ENCODE results near the gene SKAP1. TPM values are rescaled to one million over a fixed set of nuclear protein-coding genes. Genes with fewer than 3 reads are reported as not detected.

SKAP1 gene
- total and polyA plus RNA-seq, 12 donors: 3.2 to 117 (median 10.7) TPM

- TF ChIP-seq POLR2A (IDR thresholded peaks at IDR 0.05) (no peak), CTCF (IDR thresholded peaks at IDR 0.05) (no peak)
- WGBS, 4 donors: 67 to 84% (median 72%) methylated on average over 21 of the region's 21 CpGs
- no peak for DNase-seq
- Histone ChIP-seq H3K27ac (no peak overlapping the region), H3K9me3 (replicated peaks in 1 of 3) (no peaks in the 10 kb centered on the region), H3K36me3 (replicated peaks in 1 of 2) (no peaks in the 10 kb centered on the region), H3K27me3 (no peaks in the 10 kb centered on the region), H3K4me3 (no peak overlapping the region), H3K4me1 (replicated peaks in 1 of 2) (no peaks in the 10 kb centered on the region)
- intact Hi-C loops (cut with DNase I): loop anchor here in 1 of 2 donors (10.0 kb wide), 1 partner anchor 469 kb away; the partner anchor contains the start of gene HOXB9
These were observed 274.0 kb downstream of the SKAP1 start for GRCh38 chr17:48155889-48156611.

GRCh38 chr17:48153691-48154358 is 276.2 kb downstream of the SKAP1 start:
- 51 to 63% (median 57%) methylated on average over 6 of the region's 6 CpGs for WGBS, 4 donors
- H3K36me3 ChIP-seq (replicated peaks in 1 of 2): no peaks in the 10 kb centered on the region
- no peaks in the 10 kb centered on the region for H3K9me3 ChIP-seq (replicated peaks in 1 of 3)
- TF ChIP-seq CTCF (IDR thresholded peaks at IDR 0.05): peak in 5 of 6 experiments; percentile 27 to 67 (median 52)
- TF ChIP-seq POLR2A (IDR thresholded peaks at IDR 0.05): no peak
- H3K27me3 ChIP-seq: no peaks in the 10 kb centered on the region
- intact Hi-C loops (cut with DNase I): loop anchor here in 1 of 2 donors (10.0 kb wide), 1 partner anchor 471 kb away; the partner anchor contains the start of gene HOXB9
- H3K27ac ChIP-seq: no peak overlapping the region
- DNase-seq: peak in 4 of 7 donors; percentile 31 to 47 (median 41)
- H3K4me3 ChIP-seq: no peak overlapping the region
- H3K4me1 ChIP-seq (replicated peaks in 1 of 2): no peaks in the 10 kb centered on the region

- no peak overlapping the region for H3K27ac ChIP-seq
- WGBS, 4 donors: 67 to 95% (median 73%) methylated on average over 4 of the region's 4 CpGs
- no peak overlapping the region for H3K4me3 ChIP-seq
- H3K27me3 ChIP-seq: no peaks in the 10 kb centered on the region
- no peaks in the 10 kb centered on the region for H3K4me1 ChIP-seq (replicated peaks in 1 of 2)
- TF ChIP-seq POLR2A (IDR thresholded peaks at IDR 0.05) (no peak), CTCF (IDR thresholded peaks at IDR 0.05) (no peak)
- no peak for DNase-seq
- H3K9me3 ChIP-seq (replicated peaks in 1 of 3): no peaks in the 10 kb centered on the region
- intact Hi-C loops (cut with DNase I): loop anchor here in 1 of 2 donors (10.0 kb wide), 1 partner anchor 473 kb away; the partner anchor contains the start of gene HOXB9
- H3K36me3 ChIP-seq (replicated peaks in 1 of 2): no peaks in the 10 kb centered on the region
These were observed 277.7 kb downstream of the SKAP1 start for GRCh38 chr17:48152289-48152688.

GRCh38 chr17:48151220-48151619 is 278.8 kb downstream of the SKAP1 start:
- intact Hi-C loops (cut with DNase I): loop anchor here in 1 of 2 donors (10.0 kb wide), 1 partner anchor 474 kb away; the partner anchor contains the start of gene HOXB9
- 83 to 92% (median 91%) methylated on average over 3 of the region's 3 CpGs for WGBS, 4 donors
- Histone ChIP-seq H3K36me3 (replicated peaks in 1 of 2) (no peaks in the 10 kb centered on the region), H3K27me3 (no peaks in the 10 kb centered on the region), H3K4me3 (no peak overlapping the region), H3K27ac (no peak overlapping the region), H3K4me1 (replicated peaks in 1 of 2) (no peaks in the 10 kb centered on the region), H3K9me3 (replicated peaks in 1 of 3) (no peaks in the 10 kb centered on the region)
- no peak for DNase-seq
- TF ChIP-seq POLR2A (IDR thresholded peaks at IDR 0.05) (no peak), CTCF (IDR thresholded peaks at IDR 0.05) (no peak)
